Stimulated activated CD4-positive, alpha-beta T cell treated with anti-CD3 and anti-CD28 coated beads, Interleukin-1b, Interleukin-23, amount 100 ng/mL, for 4 hours (primary cell): ENCODE results near the gene TPH1.

Source experiments
- DNase-seq, 2 donors: peaks; one replicate each; pipeline ENCODE4 v3.0.0-alpha.2; 2020; ENCODE audit warnings: low read depth in 2 of 2

Gene TPH1

GRCh38 chr11:18046116-18046777 is at the start of gene TPH1:
Gene TPH1, minus strand, starts transcription at chr11:18046269. Its CDS starts 5,507 bp downstream, at chr11:18040762.
- DNase-seq: no peak

- no peak for DNase-seq
Observed at GRCh38 chr11:18093959-18094358, 47.9 kb upstream of the TPH1 start.

GRCh38 chr11:18091731-18092130 is 45.7 kb upstream of the TPH1 start:
- DNase-seq: no peak

GRCh38 chr11:18088966-18089365 is 42.9 kb upstream of the TPH1 start:
- DNase-seq: no peak

GRCh38 chr11:18088366-18088765 is 42.3 kb upstream of the TPH1 start:
- no peak for DNase-seq

- no peak for DNase-seq
Observed at GRCh38 chr11:18081551-18081950, 35.5 kb upstream of the TPH1 start.

GRCh38 chr11:18080451-18080850 is 34.4 kb upstream of the TPH1 start:
- DNase-seq: no peak

- no peak for DNase-seq
Observed at GRCh38 chr11:18078909-18079308, 32.8 kb upstream of the TPH1 start.

GRCh38 chr11:18075444-18075843 is 29.4 kb upstream of the TPH1 start:
- DNase-seq: no peak

- no peak for DNase-seq
Observed at GRCh38 chr11:18071098-18071705, 25.1 kb upstream of the TPH1 start.

GRCh38 chr11:18067372-18067771 is 21.3 kb upstream of the TPH1 start:
- no peak for DNase-seq

- DNase-seq: no peak
Observed at GRCh38 chr11:18066626-18067025, 20.6 kb upstream of the TPH1 start.

- DNase-seq: no peak
Observed at GRCh38 chr11:18065572-18065971, 19.5 kb upstream of the TPH1 start.

- DNase-seq: no peak
Observed at GRCh38 chr11:18064450-18065054, 18.5 kb upstream of the TPH1 start.

- no peak for DNase-seq
Observed at GRCh38 chr11:18063862-18064434, 17.9 kb upstream of the TPH1 start.

GRCh38 chr11:18063125-18063524 is 17.1 kb upstream of the TPH1 start:
- DNase-seq: no peak

GRCh38 chr11:18061351-18061750 is 15.3 kb upstream of the TPH1 start:
- no peak for DNase-seq

- DNase-seq: no peak
Observed at GRCh38 chr11:18056561-18057181, 10.6 kb upstream of the TPH1 start.

- no peak for DNase-seq
Observed at GRCh38 chr11:18054511-18055103, 8.5 kb upstream of the TPH1 start.

GRCh38 chr11:18050848-18051247 is 4.8 kb upstream of the TPH1 start:
- DNase-seq: no peak

- no peak for DNase-seq
Observed at GRCh38 chr11:18036456-18036855, 9.6 kb downstream of the TPH1 start.

- DNase-seq: no peak
Observed at GRCh38 chr11:18027475-18027874, 18.6 kb downstream of the TPH1 start.
